Liver (tissue), 3 donors: ENCODE data around the gene OAS2.

Source experiments
- ATF3 ChIP-seq: IDR thresholded peaks from 2 replicates; pipeline ENCODE4 v1.6.1; 2016; ENCODE audit warnings: antibody characterized with exemption
- CTCF ChIP-seq: fragments of 150-350 bp; IDR thresholded peaks from 2 replicates; pipeline ENCODE4 v1.5.1; 2017; ENCODE audit warnings: improper control_type of control experiment, low read depth, low read length; ENCODE audit not compliant: missing input control
- FOXA2 ChIP-seq: IDR thresholded peaks from 2 replicates; pipeline ENCODE4 v1.6.1; 2016; ENCODE audit warnings: antibody characterized with exemption
- GABPA ChIP-seq, 2 donors: IDR thresholded peaks in 1 of 2; conservative IDR thresholded peaks in 1 of 2; 2 replicates each; pipeline ENCODE4 v1.6.1; 2016; ENCODE audit warnings: antibody characterized with exemption in 2 of 2, mild to moderate bottlenecking in 1 of 2, moderate library complexity in 1 of 2
- HNF4A ChIP-seq, 2 donors: conservative IDR thresholded peaks; 2 replicates each; pipeline ENCODE4 v1.6.1; 2016; ENCODE audit warnings: antibody characterized with exemption in 2 of 2, mild to moderate bottlenecking in 2 of 2
- JUND ChIP-seq, 2 donors: IDR thresholded peaks; 2 replicates each; pipeline ENCODE4 v1.6.1; 2016; ENCODE audit warnings: antibody characterized with exemption in 2 of 2
- NR2F2 ChIP-seq: IDR thresholded peaks from 2 replicates; pipeline ENCODE4 v1.6.1; 2016; ENCODE audit warnings: antibody characterized with exemption
- RAD21 ChIP-seq, 2 donors: IDR thresholded peaks; 2 replicates each; pipeline ENCODE4 v1.6.1; 2016; ENCODE audit warnings: antibody characterized with exemption in 2 of 2, mild to moderate bottlenecking in 2 of 2
- TAF1 ChIP-seq: conservative IDR thresholded peaks from 2 replicates; pipeline ENCODE4 v1.6.1; 2016; ENCODE audit warnings: antibody characterized with exemption, mild to moderate bottlenecking
- donor health status: healthy.
- donor health status: healthy.

GRCh38 chr12:112939761-112940381 lies 38.4 kb upstream of the OAS2 start:
- no peak for TF ChIP-seq FOXA2
- no peak for TF ChIP-seq CTCF
- no peak for TF ChIP-seq TAF1
- TF ChIP-seq RAD21 (IDR thresholded peaks at IDR 0.05), result no peak
- TF ChIP-seq NR2F2, result no peak
- TF ChIP-seq GABPA (IDR thresholded peaks at IDR 0.05 in 1 of 2, conservative IDR thresholded peaks at IDR 0.05 in 1 of 2), result no peak
- TF ChIP-seq JUND (IDR thresholded peaks at IDR 0.05), result no peak
- TF ChIP-seq ATF3, result no peak
- no peak for TF ChIP-seq HNF4A (conservative IDR thresholded peaks at IDR 0.05)
